HUES64 (cell line): Measurements from ENCODE around the gene HIVEP2.

Source experiments
- H3K27ac ChIP-seq: 2 replicates; pipeline ENCODE4 v1.7.0; 2013; ENCODE audit warnings: low read depth, low read length, inconsistent platforms
- H3K27me3 ChIP-seq: 2 replicates; pipeline ENCODE4 v1.6.1; 2013; ENCODE audit warnings: mild to moderate bottlenecking, low read length; ENCODE audit not compliant: insufficient read depth
- H3K36me3 ChIP-seq: 2 replicates; pipeline ENCODE4 v1.6.1; 2013; ENCODE audit warnings: mild to moderate bottlenecking, low read length; ENCODE audit not compliant: insufficient read depth
- H3K4me1 ChIP-seq: 2 replicates; pipeline ENCODE4 v1.6.1; 2013; ENCODE audit warnings: mild to moderate bottlenecking, low read length, moderate library complexity; ENCODE audit not compliant: insufficient read depth
- H3K4me3 ChIP-seq: 2 replicates; pipeline ENCODE4 v1.5.1; 2013; ENCODE audit warnings: mild to moderate bottlenecking, low read length, moderate library complexity
- H3K9ac ChIP-seq: 2 replicates; pipeline ENCODE4 v1.6.1; 2013; ENCODE audit warnings: mild to moderate bottlenecking, low read depth, low read length
- H3K9me3 ChIP-seq: 2 replicates; pipeline ENCODE4 v1.6.1; 2013; ENCODE audit warnings: low read depth, low read length; ENCODE audit not compliant: insufficient read depth
- WGBS: fragments of 150-250, 120-280 bp; methylation state at CpG from one replicate; pipeline ENCODE4 v1.1.7; 2013; ENCODE audit warnings: missing lambda C conversion rate; 5-methylcytosine and 5-hydroxymethylcytosine counted together

The HIVEP2 gene

GRCh38 chr6:142805042-142805441, 139.9 kb downstream of the HIVEP2 start:
- Histone ChIP-seq H3K27me3 (no peaks in the 10 kb centered on the region), H3K4me1 (peaks cover 10% of the 10 kb centered on the region; the same call in 1 of the 2 replicates), H3K27ac (no peak overlapping the region), H3K36me3 (no peaks in the 10 kb centered on the region), H3K9ac (no peak overlapping the region), H3K9me3 (no peaks in the 10 kb centered on the region), H3K4me3 (no peak overlapping the region)
- WGBS: 88% methylated on average over 1 of the region's 1 CpG

- H3K27ac ChIP-seq: no peak overlapping the region
- H3K27me3 ChIP-seq: no peaks in the 10 kb centered on the region
- peaks cover 10% of the 10 kb centered on the region; the same call in 1 of the 2 replicates for H3K4me1 ChIP-seq
- no peaks in the 10 kb centered on the region for H3K9me3 ChIP-seq
- no peaks in the 10 kb centered on the region for H3K36me3 ChIP-seq
- no peak overlapping the region for H3K4me3 ChIP-seq
- H3K9ac ChIP-seq: no peak overlapping the region
These were observed 140.5 kb downstream of the HIVEP2 start for GRCh38 chr6:142804490-142804889.

GRCh38 chr6:142803495-142804058, 141.4 kb downstream of the HIVEP2 start:
- WGBS: 94% methylated on average over 2 of the region's 2 CpGs
- H3K27me3 ChIP-seq: no peaks in the 10 kb centered on the region

DNA sequence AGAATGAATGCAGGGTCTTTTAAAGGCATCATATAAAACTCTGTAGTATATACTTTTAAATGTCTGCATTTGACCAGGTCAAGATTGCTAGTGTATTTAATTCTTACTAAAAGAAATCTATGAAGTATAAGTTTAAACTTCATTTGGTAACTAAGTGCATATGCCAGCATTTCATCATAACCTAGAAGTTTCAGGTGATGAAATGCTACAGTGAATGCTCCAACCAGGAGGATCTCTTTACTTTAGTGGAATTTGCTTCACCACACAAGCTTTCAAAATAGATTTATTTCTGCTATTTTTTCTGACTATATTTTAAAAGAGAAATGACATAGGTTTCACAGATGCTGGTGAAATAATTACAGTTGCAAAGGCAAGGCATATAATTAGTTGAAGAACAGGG, 141.9 kb downstream of the HIVEP2 start:
- Histone ChIP-seq H3K27ac (no peak overlapping the region), H3K4me1 (peaks cover 10% of the 10 kb centered on the region; the same call in 1 of the 2 replicates), H3K9me3 (no peaks in the 10 kb centered on the region), H3K36me3 (no peaks in the 10 kb centered on the region), H3K27me3 (no peaks in the 10 kb centered on the region), H3K4me3 (no peak overlapping the region), H3K9ac (no peak overlapping the region)

More at GRCh38 chr6:142803495-142804058, 141.4 kb downstream of the HIVEP2 start:
- H3K9me3 ChIP-seq: no peaks in the 10 kb centered on the region
- no peak overlapping the region for H3K4me3 ChIP-seq
- H3K9ac ChIP-seq: no peak overlapping the region
- peaks cover 10% of the 10 kb centered on the region; the same call in 1 of the 2 replicates for H3K4me1 ChIP-seq
- H3K27ac ChIP-seq: no peak overlapping the region
- H3K36me3 ChIP-seq: no peaks in the 10 kb centered on the region

GRCh38 chr6:142802124-142802523, 142.9 kb downstream of the HIVEP2 start:
- H3K4me1 ChIP-seq: peaks cover 10% of the 10 kb centered on the region; the same call in 1 of the 2 replicates
- H3K36me3 ChIP-seq: no peaks in the 10 kb centered on the region
- H3K27ac ChIP-seq: no peak overlapping the region; the same call in 1 of the 2 replicates
- WGBS: 80% methylated on average over 1 of the region's 1 CpG
- no peaks in the 10 kb centered on the region for H3K9me3 ChIP-seq
- H3K27me3 ChIP-seq: no peaks in the 10 kb centered on the region
- H3K9ac ChIP-seq: peak overlapping the region; percentile 49; the same call in 1 of the 2 replicates
- no peak overlapping the region for H3K4me3 ChIP-seq

- Histone ChIP-seq H3K27me3 (no peaks in the 10 kb centered on the region), H3K4me1 (peaks cover 10% of the 10 kb centered on the region; the same call in 1 of the 2 replicates), H3K27ac (no peak overlapping the region), H3K36me3 (no peaks in the 10 kb centered on the region), H3K4me3 (no peak overlapping the region), H3K9ac (no peak overlapping the region), H3K9me3 (no peaks in the 10 kb centered on the region)
These were observed 144.7 kb downstream of the HIVEP2 start for GRCh38 chr6:142800240-142800639.

DNA sequence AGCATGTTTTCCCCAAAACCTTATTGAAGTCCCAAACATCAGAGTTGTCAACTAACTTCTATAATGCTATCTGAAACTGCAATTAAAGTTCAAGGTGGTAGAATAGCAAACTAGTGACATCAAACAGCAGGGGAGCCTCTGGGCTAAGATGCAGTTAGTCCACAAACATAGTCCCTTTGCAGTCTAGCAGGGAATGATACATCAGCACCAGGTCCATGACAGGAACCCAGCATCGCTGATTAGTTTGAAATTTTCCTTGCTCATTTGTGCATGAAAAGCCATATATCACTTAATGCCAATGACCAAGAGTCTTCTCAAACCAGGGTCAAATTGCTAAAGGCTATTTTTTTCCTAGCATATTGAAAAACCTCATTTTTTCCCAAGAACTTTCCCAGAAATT, 145.3 kb downstream of the HIVEP2 start:
- Histone ChIP-seq H3K27ac (no peak overlapping the region), H3K4me3 (no peak overlapping the region), H3K36me3 (no peaks in the 10 kb centered on the region), H3K9me3 (no peaks in the 10 kb centered on the region), H3K9ac (no peak overlapping the region), H3K27me3 (no peaks in the 10 kb centered on the region), H3K4me1 (peaks cover 10% of the 10 kb centered on the region; the same call in 1 of the 2 replicates)
- WGBS: 94% methylated on average over 1 of the region's 1 CpG

DNA sequence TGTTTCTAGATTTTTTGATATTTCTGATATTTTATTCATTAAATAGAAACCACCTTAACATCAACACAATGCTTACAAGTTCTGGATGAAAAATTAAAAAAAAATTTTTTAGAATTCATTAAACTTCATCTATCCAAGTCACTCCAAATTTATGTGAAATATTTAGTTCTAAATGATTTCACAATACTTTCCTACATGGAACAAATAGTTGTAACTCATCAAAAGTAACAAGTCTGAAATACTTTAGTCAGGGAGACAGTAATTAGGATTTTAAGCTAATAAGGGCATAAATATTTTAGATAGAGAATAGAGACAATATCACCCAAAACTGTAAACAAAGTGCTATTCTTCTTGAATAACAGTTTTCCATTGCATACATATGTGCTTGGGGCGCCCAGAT, 147.8 kb downstream of the HIVEP2 start:
- H3K4me1 ChIP-seq: peaks cover 4% of the 10 kb centered on the region; the same call in 1 of the 2 replicates
- 92% methylated on average over 1 of the region's 1 CpG for WGBS
- no peaks in the 10 kb centered on the region for H3K36me3 ChIP-seq
- H3K27ac ChIP-seq: no peak overlapping the region
- no peak overlapping the region for H3K9ac ChIP-seq
- no peak overlapping the region for H3K4me3 ChIP-seq
- no peaks in the 10 kb centered on the region for H3K9me3 ChIP-seq
- no peaks in the 10 kb centered on the region for H3K27me3 ChIP-seq

GRCh38 chr6:142796571-142796970, 148.4 kb downstream of the HIVEP2 start:
- H3K36me3 ChIP-seq: no peaks in the 10 kb centered on the region
- H3K9me3 ChIP-seq: no peaks in the 10 kb centered on the region
- no peak overlapping the region for H3K4me3 ChIP-seq
- 96% methylated on average over 5 of the region's 5 CpGs for WGBS
- H3K4me1 ChIP-seq: no peaks in the 10 kb centered on the region
- H3K27ac ChIP-seq: no peak overlapping the region
- no peaks in the 10 kb centered on the region for H3K27me3 ChIP-seq
- H3K9ac ChIP-seq: no peak overlapping the region

DNA sequence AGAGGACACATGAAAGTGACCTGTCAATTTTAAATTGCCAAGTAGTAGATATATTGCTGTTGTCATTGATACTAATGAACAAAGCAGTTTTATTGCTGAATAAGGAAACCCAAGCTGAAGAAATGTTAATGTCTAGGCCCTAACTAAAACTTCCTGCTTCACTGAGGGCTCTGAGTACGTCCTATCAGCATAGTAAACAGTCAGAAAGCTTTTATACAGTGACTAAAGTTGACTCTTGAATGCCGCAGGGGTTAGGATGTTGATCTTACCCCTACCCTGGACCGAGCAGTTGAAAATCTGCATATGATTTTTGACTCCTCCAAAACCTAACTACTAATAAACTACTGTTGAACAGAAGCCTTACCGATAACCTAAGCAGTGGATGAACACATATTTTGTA, 149.0 kb downstream of the HIVEP2 start:
- H3K9me3 ChIP-seq: no peaks in the 10 kb centered on the region

GRCh38 chr6:142794424-142794823, 150.6 kb downstream of the HIVEP2 start:
- H3K4me3 ChIP-seq: no peak overlapping the region
- no peaks in the 10 kb centered on the region for H3K9me3 ChIP-seq
- no peaks in the 10 kb centered on the region for H3K4me1 ChIP-seq
- H3K27ac ChIP-seq: no peak overlapping the region
- H3K36me3 ChIP-seq: no peaks in the 10 kb centered on the region
- 100% methylated on average over 2 of the region's 3 CpGs for WGBS
- no peak overlapping the region for H3K9ac ChIP-seq
- no peaks in the 10 kb centered on the region for H3K27me3 ChIP-seq

More for the DNA sequence above, 149.0 kb downstream of the HIVEP2 start:
- 94% methylated on average over 3 of the region's 4 CpGs for WGBS
- no peak overlapping the region for H3K9ac ChIP-seq
- H3K27me3 ChIP-seq: no peaks in the 10 kb centered on the region
- H3K27ac ChIP-seq: no peak overlapping the region
- H3K36me3 ChIP-seq: no peaks in the 10 kb centered on the region
- no peak overlapping the region for H3K4me3 ChIP-seq
- H3K4me1 ChIP-seq: no peaks in the 10 kb centered on the region

DNA sequence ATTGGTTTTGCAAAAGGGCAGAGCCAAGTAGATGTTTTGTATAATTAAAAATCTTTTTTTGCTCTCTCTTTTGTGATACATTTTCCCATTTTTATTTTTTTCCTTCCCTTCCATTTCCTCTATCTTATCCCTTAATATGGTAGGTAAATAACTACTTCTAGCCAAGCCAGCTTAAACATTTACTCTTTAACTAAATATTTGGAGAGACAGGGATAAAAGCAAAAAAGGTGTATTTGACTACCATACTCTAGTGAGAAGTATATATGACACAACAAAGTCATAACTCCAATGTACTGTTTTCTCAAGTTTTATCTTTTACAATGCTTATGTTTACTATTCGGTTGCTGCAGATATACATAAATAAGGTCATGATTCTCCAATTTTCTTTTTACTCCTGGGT, 154.7 kb downstream of the HIVEP2 start:
- WGBS: 92% methylated on average over 1 of the region's 1 CpG
- Histone ChIP-seq H3K27ac (no peak overlapping the region), H3K36me3 (no peaks in the 10 kb centered on the region), H3K27me3 (no peaks in the 10 kb centered on the region), H3K9ac (no peak overlapping the region), H3K4me3 (no peak overlapping the region), H3K4me1 (no peaks in the 10 kb centered on the region), H3K9me3 (no peaks in the 10 kb centered on the region)
